Left renal pelvis (tissue), 4 donors: ENCODE measurements around the gene KHNYN. TPM values are rescaled to one million over a fixed set of nuclear protein-coding genes. Genes with fewer than 3 reads are reported as not detected.

ENCODE experiments used
- DNase-seq, 4 donors: peaks; one replicate each; pipeline ENCODE4 v3.0.0-alpha.2; 2013; ENCODE audit warnings: low read depth in 4 of 4, low spot score in 3 of 4
- polyA plus RNA-seq, 4 donors: library from polyadenylated mRNA; unstranded; fragments of 120-200 nt; gene quantifications; one replicate each; pipeline ENCODE4 v1.2.1, GENCODE V29; 2013; ENCODE audit not compliant: insufficient read length in 4 of 4

Gene KHNYN
- polyA plus RNA-seq, 4 donors: 35.8 to 50.0 (median 40.5) TPM

GRCh38 chr14:24418492-24418873 lies 11.3 kb upstream of the KHNYN start:
- no peak for DNase-seq

DNA sequence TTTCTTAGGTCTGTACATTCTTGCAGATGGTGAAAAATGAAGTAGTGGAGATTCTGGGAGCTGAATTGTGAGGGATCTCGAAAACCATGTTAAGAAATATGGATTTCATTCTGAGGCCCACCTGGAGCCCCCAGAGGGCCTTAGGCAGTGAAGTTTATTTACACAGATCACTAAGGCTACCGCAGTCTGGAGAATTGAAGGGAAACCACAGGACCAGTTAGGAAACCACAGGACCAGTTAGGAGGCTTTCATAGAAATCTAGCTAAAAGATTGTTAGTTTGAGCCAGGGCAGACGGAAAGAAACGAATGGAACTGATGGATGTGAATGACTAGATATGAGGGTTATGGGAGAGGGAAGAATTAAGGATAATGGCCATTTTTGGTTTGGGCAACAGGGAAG lies 7.5 kb upstream of the KHNYN start:
- no peak for DNase-seq

DNA sequence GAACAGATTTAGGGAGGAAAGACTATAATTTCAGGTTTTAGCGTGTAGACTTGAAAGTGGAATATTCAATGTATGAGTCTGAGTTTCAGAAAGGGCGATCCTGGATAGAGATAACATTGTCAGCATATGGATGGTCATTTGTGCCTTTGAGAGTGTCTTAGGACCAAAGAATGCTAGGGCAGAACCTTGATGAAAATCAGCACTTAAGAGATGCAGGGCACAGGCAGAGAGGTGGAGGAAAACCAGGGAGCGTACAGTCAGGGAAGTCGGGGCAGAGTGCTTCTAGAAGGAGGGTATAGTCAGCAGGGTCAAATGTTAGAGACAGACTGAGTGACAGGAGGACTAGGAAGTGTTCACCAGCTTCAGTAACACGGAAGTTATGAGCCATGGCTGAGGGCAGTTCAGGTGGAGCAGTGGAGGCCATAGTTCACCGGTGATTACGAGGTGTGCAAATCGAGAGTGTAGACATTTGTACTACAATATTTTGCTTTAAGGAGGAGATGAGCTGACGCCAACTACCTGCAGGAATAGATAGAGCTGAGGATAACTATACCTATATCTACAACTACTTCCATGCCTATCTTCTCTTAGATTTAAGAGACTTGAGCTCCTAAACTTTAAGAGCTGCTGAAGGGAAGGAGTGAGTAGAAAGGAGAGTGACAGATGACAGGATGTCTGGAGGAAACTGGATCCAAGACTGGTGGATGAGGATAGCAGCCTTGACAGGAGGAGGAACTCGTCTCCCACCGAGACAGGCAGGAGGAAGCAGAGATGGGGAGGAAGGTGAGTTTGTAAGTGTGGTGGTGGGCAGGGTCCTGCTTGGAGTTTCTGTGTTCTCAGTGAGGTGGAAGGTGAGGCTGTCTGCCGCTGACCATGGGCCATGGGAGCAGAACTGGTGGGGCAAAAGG lies 6.8 kb upstream of the KHNYN start:
- DNase-seq: no peak

GRCh38 chr14:24425704-24426103 lies 4.0 kb upstream of the KHNYN start:
- DNase-seq: no peak

GRCh38 chr14:24426150-24426911 lies 3.4 kb upstream of the KHNYN start:
- DNase-seq: no peak

GRCh38 chr14:24426912-24427536 lies 2.7 kb upstream of the KHNYN start:
- DNase-seq: no peak

GRCh38 chr14:24427537-24428508 lies 1.9 kb upstream of the KHNYN start:
- DNase-seq: no peak

GRCh38 chr14:24428628-24429394 lies 943 bp upstream of the KHNYN start:
- DNase-seq: no peak

DNA sequence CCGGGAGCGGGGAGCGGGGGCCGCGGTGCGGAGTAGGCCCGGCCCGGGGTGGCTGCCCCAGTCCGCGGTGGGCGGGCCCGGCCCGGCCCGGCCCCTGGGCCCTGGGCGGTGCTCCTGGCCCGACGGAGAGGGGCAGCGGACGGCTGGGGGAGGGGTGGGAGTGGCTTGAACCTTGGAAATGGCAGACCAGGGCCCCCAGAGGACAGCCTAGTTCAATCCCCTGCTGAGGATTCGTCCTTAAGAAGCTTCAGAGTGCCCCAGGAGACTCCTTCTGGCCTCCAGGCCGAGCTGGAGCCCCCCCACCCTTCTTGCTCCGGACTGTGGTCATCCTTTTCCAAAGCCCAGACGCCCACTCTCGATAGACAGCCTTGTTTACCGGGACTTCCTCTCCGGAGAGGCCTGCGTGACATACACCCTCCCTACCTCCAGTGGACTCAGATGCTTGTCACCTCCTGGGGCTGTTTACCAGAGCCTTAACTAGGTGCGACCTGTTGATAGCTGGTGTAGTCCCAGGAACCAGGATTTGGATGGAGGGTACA lies 458 bp downstream of the KHNYN start:
- peak in 2 of 4 donors; percentile 52 to 62 for DNase-seq

GRCh38 chr14:24430682-24431568 lies 1.2 kb downstream of the KHNYN start:
- no peak for DNase-seq

GRCh38 chr14:24431569-24432258 lies 2.0 kb downstream of the KHNYN start:
- DNase-seq: peak in 3 of 4 donors; percentile 66 to 76 (median 71)

GRCh38 chr14:24432259-24433131 lies 2.7 kb downstream of the KHNYN start:
- DNase-seq: no peak

GRCh38 chr14:24434036-24434435 lies 4.3 kb downstream of the KHNYN start:
- no peak for DNase-seq

DNA sequence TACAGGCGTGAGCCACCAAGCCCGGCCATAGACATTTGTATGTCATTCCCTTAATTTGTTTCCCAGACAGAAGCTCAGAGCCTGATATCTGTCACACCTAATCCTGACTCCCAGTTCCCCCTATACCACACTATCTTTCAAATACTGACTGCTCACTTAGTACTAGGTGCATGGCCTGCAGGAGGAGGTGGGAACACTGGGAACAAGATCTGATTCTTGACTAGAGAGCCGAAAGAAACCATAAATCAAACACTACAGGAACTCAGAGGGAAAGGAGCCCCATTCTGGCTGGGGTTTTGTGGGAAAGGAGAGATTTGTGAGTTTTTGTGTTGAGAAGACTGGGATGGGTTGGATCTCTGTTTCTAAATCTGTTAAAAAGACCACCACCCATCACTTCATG lies 4.9 kb downstream of the KHNYN start:
- DNase-seq: no peak

- no peak for DNase-seq
Measured at GRCh38 chr14:24435192-24435810, 5.5 kb downstream of the KHNYN start.

DNA sequence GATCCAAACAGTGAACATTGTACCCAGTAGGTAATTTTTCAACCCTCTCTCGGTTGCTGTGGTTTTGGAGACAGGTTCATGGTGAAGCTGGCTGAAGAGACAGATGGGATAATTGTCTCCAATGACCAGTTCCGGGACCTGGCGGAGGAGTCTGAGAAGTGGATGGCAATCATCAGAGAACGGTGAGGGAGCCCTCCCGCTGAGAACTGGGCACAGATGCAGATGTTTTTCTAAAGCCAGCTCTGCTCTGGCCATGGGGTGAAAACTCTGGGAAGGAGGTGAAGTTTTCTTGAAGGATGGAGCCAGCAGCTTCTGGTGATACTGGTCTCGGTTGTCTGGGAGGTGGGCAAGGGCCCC lies 6.2 kb downstream of the KHNYN start:
- no peak for DNase-seq
